ENCODE results near the gene LSM14B.

LSM14B gene

DNA sequence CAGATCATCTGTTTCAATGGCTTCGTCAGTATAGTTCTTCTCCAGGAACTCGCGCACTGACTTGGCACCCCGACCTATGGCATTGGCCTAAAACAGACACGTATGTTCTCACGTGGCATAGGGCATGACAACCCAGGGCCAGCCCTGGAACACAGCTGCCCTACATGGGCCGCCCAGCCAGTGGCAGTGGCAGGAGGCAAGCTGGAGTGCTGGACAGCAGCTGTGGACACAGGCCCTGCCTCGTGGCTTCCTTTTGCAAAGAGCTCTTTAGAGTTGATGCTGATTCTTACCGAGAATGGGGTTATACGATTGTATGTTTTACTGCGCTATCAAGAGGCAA, 15.9 kb downstream of the LSM14B start:
- H3K4me3 ChIP-seq (ENCODE audit: low read depth, low read length) = no peak overlapping the region
- TF ChIP-seq, protein P1, sequence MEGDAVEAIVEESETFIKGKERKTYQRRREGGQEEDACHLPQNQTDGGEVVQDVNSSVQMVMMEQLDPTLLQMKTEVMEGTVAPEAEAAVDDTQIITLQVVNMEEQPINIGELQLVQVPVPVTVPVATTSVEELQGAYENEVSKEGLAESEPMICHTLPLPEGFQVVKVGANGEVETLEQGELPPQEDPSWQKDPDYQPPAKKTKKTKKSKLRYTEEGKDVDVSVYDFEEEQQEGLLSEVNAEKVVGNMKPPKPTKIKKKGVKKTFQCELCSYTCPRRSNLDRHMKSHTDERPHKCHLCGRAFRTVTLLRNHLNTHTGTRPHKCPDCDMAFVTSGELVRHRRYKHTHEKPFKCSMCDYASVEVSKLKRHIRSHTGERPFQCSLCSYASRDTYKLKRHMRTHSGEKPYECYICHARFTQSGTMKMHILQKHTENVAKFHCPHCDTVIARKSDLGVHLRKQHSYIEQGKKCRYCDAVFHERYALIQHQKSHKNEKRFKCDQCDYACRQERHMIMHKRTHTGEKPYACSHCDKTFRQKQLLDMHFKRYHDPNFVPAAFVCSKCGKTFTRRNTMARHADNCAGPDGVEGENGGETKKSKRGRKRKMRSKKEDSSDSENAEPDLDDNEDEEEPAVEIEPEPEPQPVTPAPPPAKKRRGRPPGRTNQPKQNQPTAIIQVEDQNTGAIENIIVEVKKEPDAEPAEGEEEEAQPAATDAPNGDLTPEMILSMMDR (conservative IDR thresholded peaks at IDR 0.05; ENCODE audit: low read depth, low read length) = no peak
- DNase-seq (ENCODE audit: low read depth) = no peak

DNA sequence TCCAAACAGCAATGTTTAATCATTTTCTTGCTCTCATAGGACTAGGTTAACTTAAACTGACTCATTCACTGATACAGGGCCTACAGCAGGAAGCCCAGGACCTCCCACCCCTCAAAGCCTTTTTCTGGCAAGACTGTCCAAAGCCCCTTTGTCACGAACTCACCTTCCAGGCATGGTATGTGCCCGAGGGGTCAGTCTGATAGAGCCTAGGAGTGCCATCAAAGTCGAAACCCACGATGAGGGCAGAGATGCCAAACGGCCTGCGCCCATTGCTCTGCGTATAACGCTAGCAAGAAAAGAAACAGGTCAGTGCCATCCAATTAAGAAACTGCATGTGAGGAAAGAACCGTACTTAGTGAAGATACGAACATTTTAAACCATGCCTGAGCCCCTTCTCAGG, 16.6 kb downstream of the LSM14B start:
- TF ChIP-seq, protein P1 (conservative IDR thresholded peaks at IDR 0.05; ENCODE audit: low read depth, low read length) = no peak
- H3K4me3 ChIP-seq (ENCODE audit: low read depth, low read length) = no peak overlapping the region
- no peak for DNase-seq (ENCODE audit: low read depth)

DNA sequence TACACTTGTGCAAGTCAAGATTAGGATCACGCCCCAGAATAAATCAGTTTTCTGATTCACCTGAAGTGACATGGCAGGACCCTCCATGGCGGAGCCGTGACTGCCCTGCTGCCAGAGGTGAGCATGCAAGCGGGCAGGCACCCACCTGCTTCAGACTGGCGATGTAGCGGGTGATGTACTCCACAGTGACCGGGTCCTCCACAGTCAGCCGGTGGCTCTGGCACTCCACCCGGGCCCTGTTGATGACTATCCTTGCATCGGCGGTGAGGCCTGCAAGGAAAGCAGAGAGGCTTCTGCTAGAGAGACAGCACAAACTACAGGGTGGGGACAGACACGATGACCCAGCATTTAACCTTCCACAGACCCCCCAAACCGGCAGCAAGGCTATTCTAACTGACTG, 17.4 kb downstream of the LSM14B start:
- TF ChIP-seq, protein P1 (conservative IDR thresholded peaks at IDR 0.05; ENCODE audit: low read depth, low read length) = no peak
- DNase-seq (ENCODE audit: low read depth) = no peak
- H3K4me3 ChIP-seq (ENCODE audit: low read depth, low read length) = no peak overlapping the region

DNA sequence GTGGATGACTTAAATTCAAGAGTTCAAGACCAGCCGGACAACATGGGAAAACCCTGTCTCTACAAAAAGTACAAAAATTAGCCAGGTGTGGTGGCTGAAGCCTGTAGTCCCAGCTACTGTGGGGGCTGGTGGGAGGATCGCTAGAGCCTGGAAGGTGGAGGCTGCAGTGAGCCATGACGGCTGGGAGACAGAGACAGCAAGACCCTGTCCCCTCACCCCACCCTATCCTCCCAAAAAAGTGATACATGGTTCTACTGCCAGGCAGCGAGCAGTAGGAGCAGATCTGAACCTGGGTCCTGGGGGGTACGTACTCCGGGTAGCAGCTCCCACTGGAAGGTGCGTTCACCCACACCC, 18.7 kb downstream of the LSM14B start:
- TF ChIP-seq, protein P1 (conservative IDR thresholded peaks at IDR 0.05; ENCODE audit: low read depth, low read length) = no peak
- no peak for DNase-seq (ENCODE audit: low read depth)
- peak overlapping the region; percentile 14 for H3K4me3 ChIP-seq (ENCODE audit: low read depth, low read length)

DNA sequence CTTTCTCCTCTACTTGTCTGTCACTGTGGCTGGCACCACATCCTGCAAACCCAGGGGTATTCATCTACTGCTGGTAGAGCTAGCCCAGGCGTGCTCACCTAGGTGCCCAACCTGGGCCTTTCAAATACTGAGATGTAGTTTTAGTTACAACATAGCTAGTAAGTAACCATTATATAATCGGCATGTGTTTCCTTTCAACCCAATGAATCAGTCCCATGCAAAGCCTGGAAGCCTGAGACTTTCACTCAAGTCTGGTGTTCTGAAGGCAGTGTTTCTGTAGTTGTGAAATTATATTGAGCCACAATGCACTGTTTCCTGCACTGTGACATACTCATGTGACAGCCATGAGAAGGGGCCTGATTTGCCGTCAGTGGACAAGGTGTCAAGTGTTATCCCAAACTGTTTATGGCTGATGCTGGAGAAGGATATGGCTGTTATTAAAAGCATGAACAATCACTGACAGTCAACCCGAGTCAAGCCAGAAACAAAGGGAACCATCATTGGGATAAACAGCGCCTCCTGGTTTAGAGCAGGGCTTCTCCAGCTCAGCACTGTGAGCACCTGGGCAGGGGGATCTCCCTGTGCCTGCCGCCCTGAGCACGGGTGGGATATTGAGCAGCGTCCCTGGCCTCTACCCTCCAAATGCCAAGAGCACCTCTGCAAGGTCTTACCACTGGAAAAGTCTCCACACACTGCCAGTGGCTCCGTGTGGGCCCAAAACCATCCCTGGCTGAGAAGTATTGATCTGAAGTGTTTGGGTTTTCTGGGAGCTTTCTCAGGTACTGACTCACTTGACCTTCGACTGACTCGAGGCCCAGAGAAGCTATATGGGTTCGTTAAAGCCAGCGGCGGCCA, 19.3 kb downstream of the LSM14B start:
- DNase-seq (ENCODE audit: low read depth) = peak; percentile 56

DNA sequence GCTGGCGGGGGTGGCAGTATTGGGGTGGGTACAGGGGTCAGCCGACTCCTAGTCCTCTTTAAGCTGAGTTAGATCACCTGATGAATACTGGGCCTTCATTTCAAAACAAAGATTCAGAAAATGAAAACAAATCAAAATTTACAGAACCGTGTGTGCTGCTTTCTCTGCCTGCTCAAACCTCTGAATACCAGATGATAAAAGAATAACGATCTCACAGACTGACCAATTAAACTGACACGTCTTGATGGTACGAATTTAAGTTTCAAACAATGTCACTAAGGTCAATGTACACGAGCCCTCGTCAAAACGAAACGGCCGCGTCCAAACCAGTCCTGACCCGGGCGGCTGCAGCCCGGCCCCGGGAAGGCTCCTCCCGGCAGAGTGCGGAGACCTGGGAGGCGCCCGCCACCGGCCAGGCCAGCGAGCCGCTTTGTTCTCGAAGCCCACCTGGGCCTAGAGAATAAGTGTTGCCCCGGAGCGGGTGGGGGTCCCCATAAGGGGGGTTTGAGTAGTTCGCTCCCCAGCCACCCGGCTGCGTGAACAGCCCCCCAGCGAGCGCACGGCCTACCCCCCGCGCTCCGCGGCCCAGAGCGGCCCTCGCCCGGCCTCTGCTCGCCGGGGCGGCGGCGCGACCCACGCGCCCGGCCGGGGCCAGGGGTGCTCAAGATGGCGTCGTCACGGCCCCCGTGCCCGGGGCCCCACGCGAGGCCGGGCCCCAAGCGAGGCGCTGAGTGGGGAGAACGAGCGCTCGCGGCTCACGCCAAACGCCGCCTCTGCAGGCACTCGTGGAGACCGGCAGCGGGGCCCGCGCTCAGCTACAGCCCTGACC, 20.2 kb downstream of the LSM14B start:
- no peak for DNase-seq (ENCODE audit: low read depth)
- TF ChIP-seq, protein P1 (conservative IDR thresholded peaks at IDR 0.05; ENCODE audit: low read depth, low read length) = no peak

More for the DNA sequence above, 19.3 kb downstream of the LSM14B start:
- H3K4me3 ChIP-seq (ENCODE audit: low read depth, low read length) = peak overlapping the region; percentile 71
- TF ChIP-seq, protein P1 (conservative IDR thresholded peaks at IDR 0.05; ENCODE audit: low read depth, low read length) = peak; percentile 71

More for the DNA sequence above, 20.2 kb downstream of the LSM14B start:
- peak overlapping the region; percentile 71 for H3K4me3 ChIP-seq (ENCODE audit: low read depth, low read length)

Data from choroid plexus epithelial cell (primary cell).